Measurements from ENCODE around the gene BANF2.

DNA sequence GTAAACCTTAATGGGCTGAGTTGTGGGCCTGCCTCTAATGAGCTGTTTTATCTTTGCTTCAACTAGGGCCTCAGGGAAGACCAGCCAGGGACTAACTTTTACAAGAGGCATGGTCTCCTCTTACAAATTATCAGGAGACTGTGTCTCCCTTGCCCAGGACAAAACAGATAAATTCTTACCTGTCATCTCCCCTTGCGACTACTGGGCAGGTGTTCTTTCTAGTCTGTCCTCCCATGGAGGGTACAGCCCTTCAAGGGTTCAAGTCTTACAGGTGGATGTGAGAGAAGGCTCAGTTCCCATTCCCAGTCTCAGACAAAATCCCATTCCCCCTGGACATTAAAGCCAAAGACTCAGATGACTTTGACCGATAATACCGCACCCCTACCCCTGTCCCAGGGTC is 31.3 kb upstream of the BANF2 start:
- TF ChIP-seq EZH2 (IDR thresholded peaks at IDR 0.05; ENCODE audit: insufficient read depth, poor library complexity, severe bottlenecking) (no peak), EZH2phosphoT487 (IDR thresholded peaks at IDR 0.05; ENCODE audit: insufficient read depth, low read depth) (no peak)

All from GM23248 (cell line).